Ishikawa (cell line): Measurements from ENCODE around the gene TPX2.

Experiments
- CEBPB ChIP-seq: IDR thresholded peaks from 2 replicates; pipeline ENCODE4 v1.6.1; 2012
- CREB1 ChIP-seq: IDR thresholded peaks from 2 replicates; pipeline ENCODE4 v1.6.1; 2012; ENCODE audit warnings: low read depth
- EGR1 ChIP-seq: IDR thresholded peaks from 2 replicates; pipeline ENCODE4 v1.6.1; 2012
- EP300 ChIP-seq: IDR thresholded peaks from 2 replicates; pipeline ENCODE4 v1.6.1; 2012; ENCODE audit warnings: borderline replicate concordance
- FOXM1 ChIP-seq: IDR thresholded peaks from 2 replicates; pipeline ENCODE4 v1.6.1; 2012; ENCODE audit warnings: low read depth, borderline replicate concordance
- NFIC ChIP-seq: IDR thresholded peaks from 2 replicates; pipeline ENCODE4 v1.6.1; 2012
- RAD21 ChIP-seq: IDR thresholded peaks from 2 replicates; pipeline ENCODE4 v1.6.1; 2012; ENCODE audit warnings: low read depth
- REST ChIP-seq: IDR thresholded peaks from 2 replicates; pipeline ENCODE4 v1.6.1; 2012; ENCODE audit warnings: low read depth, mild to moderate bottlenecking
- TAF1 ChIP-seq: IDR thresholded peaks from 2 replicates; pipeline ENCODE4 v1.6.1; 2012; ENCODE audit warnings: low read depth, mild to moderate bottlenecking
- TCF12 ChIP-seq: IDR thresholded peaks from 2 replicates; pipeline ENCODE4 v1.6.1; 2012; ENCODE audit warnings: low read depth
- TEAD4 ChIP-seq: IDR thresholded peaks from 2 replicates; pipeline ENCODE4 v1.6.1; 2012
- USF1 ChIP-seq: IDR thresholded peaks from 2 replicates; pipeline ENCODE4 v1.6.1; 2012
- YY1 ChIP-seq: IDR thresholded peaks from 2 replicates; pipeline ENCODE4 v1.6.1; 2012; ENCODE audit warnings: low read depth
- ZBTB7A ChIP-seq: IDR thresholded peaks from 2 replicates; pipeline ENCODE4 v1.6.1; 2012; ENCODE audit warnings: low read depth
- TF ChIP-seq, protein P1 (sequence below): IDR thresholded peaks from 2 replicates; pipeline ENCODE4 v1.6.1; 2012

The TPX2 gene

DNA sequence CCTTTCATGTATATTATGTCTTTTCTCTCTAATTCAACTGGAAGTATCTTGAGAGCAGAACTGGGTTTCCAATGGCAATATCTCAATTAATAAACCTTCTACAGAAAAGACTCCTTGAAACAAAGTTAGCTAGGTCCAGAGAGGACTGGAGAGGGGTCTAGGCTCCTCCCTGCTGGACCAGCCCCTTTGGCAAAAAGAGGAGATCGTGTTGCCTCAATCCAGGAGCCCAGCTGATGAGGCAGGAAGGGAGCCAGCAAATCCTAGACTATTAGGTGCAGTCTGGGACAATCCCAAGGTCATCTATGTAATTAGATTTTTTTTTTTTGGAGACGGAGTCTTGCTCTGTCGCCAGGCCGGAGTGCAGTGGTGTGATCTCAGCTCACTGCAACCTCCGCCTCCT is 38.3 kb upstream of the TPX2 start:
- TF ChIP-seq TAF1, result no peak
- no peak for TF ChIP-seq EGR1
- no peak for TF ChIP-seq YY1
- TF ChIP-seq FOXM1, result no peak
- TF ChIP-seq RAD21, result no peak
- no peak for TF ChIP-seq REST
- TF ChIP-seq CEBPB, result no peak
- TF ChIP-seq EP300, result no peak

GRCh38 chr20:31701591-31701990 is 37.5 kb upstream of the TPX2 start:
- TF ChIP-seq CREB1 (no peak), EP300 (no peak), FOXM1 (no peak), USF1 (no peak), CEBPB (no peak), TAF1 (no peak), YY1 (no peak), TEAD4 (no peak), RAD21 (no peak), TCF12 (no peak), NFIC (no peak), EGR1 (no peak), REST (no peak), ZBTB7A (no peak)
- TF ChIP-seq, protein P1, sequence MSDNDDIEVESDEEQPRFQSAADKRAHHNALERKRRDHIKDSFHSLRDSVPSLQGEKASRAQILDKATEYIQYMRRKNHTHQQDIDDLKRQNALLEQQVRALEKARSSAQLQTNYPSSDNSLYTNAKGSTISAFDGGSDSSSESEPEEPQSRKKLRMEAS, result no peak

- TF ChIP-seq RAD21 (peak; percentile 39; the same call in 1 of the 2 replicates), FOXM1 (peak; percentile 98), TAF1 (no peak), YY1 (peak; percentile 45; the same call in 1 of the 2 replicates), ZBTB7A (0 out of 2 replicates have a peak, but pooled peaks have one; percentile 11), EP300 (peak; percentile 99), USF1 (no peak), TCF12 (peak; percentile 99), CEBPB (0 out of 2 replicates have a peak, but pooled peaks have one; percentile 13), NFIC (peak; percentile 96), TEAD4 (peak; percentile 99)
- TF ChIP-seq, protein P1, result no peak
Observed at GRCh38 chr20:31704225-31705119, 34.6 kb upstream of the TPX2 start.

- TF ChIP-seq EGR1 (no peak), YY1 (no peak), USF1 (no peak), EP300 (no peak), TEAD4 (no peak), CREB1 (no peak), CEBPB (no peak), RAD21 (no peak), NFIC (no peak), FOXM1 (no peak), TAF1 (no peak), REST (no peak)
- TF ChIP-seq, protein P1, result no peak
Observed at GRCh38 chr20:31705191-31705590, 33.9 kb upstream of the TPX2 start.
